H9 (cell line): Measurements from ENCODE around the gene NCKAP5. TPM values are rescaled to one million over a fixed set of nuclear protein-coding genes. Genes with fewer than 3 reads are reported as not detected.

Experiments used
- DNase-seq: peaks from one replicate; pipeline ENCODE4 v3.0.0-alpha.2; 2017
- H2AFZ ChIP-seq: one replicate; pipeline ENCODE4 v1.6.1; 2013; ENCODE audit warnings: mild to moderate bottlenecking, low read length, control low read depth, moderate library complexity
- H2AK5ac ChIP-seq: 2 replicates; pipeline ENCODE4 v1.6.1; 2013; ENCODE audit warnings: low read length, control low read depth, mixed read lengths; ENCODE audit not compliant: insufficient read length
- H2BK120ac ChIP-seq: one replicate; pipeline ENCODE4 v1.6.1; 2013; ENCODE audit warnings: low read depth, mild to moderate bottlenecking, low read length, control low read depth, inconsistent platforms; ENCODE audit not compliant: poor library complexity, severe bottlenecking
- H2BK12ac ChIP-seq: 2 replicates; pipeline ENCODE4 v1.6.1; 2013; ENCODE audit warnings: low read length, control low read depth, mixed read lengths, low read depth; ENCODE audit not compliant: insufficient read length
- H2BK15ac ChIP-seq: 2 replicates; pipeline ENCODE4 v1.6.1; 2013; ENCODE audit warnings: low read depth, low read length, control low read depth
- H2BK20ac ChIP-seq: one replicate; pipeline ENCODE4 v1.6.1; 2013; ENCODE audit warnings: low read depth, mild to moderate bottlenecking, low read length, control low read depth, inconsistent platforms; ENCODE audit not compliant: poor library complexity, severe bottlenecking
- H2BK5ac ChIP-seq: 2 replicates; pipeline ENCODE4 v1.6.1; 2013; ENCODE audit warnings: low read length, control low read depth, mixed read lengths; ENCODE audit not compliant: insufficient read length
- H3K14ac ChIP-seq: 2 replicates; pipeline ENCODE4 v1.6.1; 2013; ENCODE audit warnings: low read length, control low read depth; ENCODE audit not compliant: insufficient read depth
- H3K18ac ChIP-seq: 2 replicates; pipeline ENCODE4 v1.6.1; 2013; ENCODE audit warnings: low read depth, mild to moderate bottlenecking, mixed read lengths, low read length, control low read depth; ENCODE audit not compliant: insufficient read length
- H3K23ac ChIP-seq: 2 replicates; pipeline ENCODE4 v1.6.1; 2013; ENCODE audit warnings: low read length, control low read depth, mixed read lengths, low read depth; ENCODE audit not compliant: insufficient read length
- H3K23me2 ChIP-seq: 2 replicates; pipeline ENCODE4 v1.6.1; 2013; ENCODE audit warnings: low read depth, mild to moderate bottlenecking, mixed read lengths, low read length, control low read depth; ENCODE audit not compliant: insufficient read length, poor library complexity, severe bottlenecking
- H3K27ac ChIP-seq: 2 replicates; pipeline ENCODE4 v1.5.1; 2013; ENCODE audit warnings: low read length, control low read depth, mixed read lengths, low read depth; ENCODE audit not compliant: insufficient read length
- H3K27me3 ChIP-seq: 2 replicates; pipeline ENCODE4 v1.6.1; 2013; ENCODE audit warnings: low read length, control low read depth, inconsistent platforms; ENCODE audit not compliant: insufficient read depth
- H3K4ac ChIP-seq: 2 replicates; pipeline ENCODE4 v1.6.1; 2013; ENCODE audit warnings: low read depth, mild to moderate bottlenecking, control low read depth, inconsistent platforms, low read length, moderate library complexity
- H3K4me1 ChIP-seq: 2 replicates; pipeline ENCODE4 v1.6.1; 2013; ENCODE audit warnings: low read length, control low read depth, inconsistent platforms; ENCODE audit not compliant: insufficient read depth
- H3K4me2 ChIP-seq: 2 replicates; pipeline ENCODE4 v1.6.1; 2013; ENCODE audit warnings: low read length, control low read depth, mixed read lengths; ENCODE audit not compliant: insufficient read length, insufficient read depth
- H3K56ac ChIP-seq: 2 replicates; pipeline ENCODE4 v1.6.1; 2013; ENCODE audit warnings: low read depth, mild to moderate bottlenecking, mixed read lengths, low read length, control low read depth; ENCODE audit not compliant: insufficient read length
- H3K79me1 ChIP-seq: 2 replicates; pipeline ENCODE4 v1.6.1; 2013; ENCODE audit warnings: low read depth, mild to moderate bottlenecking, moderate library complexity, low read length, control low read depth, inconsistent platforms; ENCODE audit not compliant: insufficient read depth, poor library complexity, severe bottlenecking
- H3K79me2 ChIP-seq: 2 replicates; pipeline ENCODE4 v1.6.1; 2013; ENCODE audit warnings: low read length, control low read depth, inconsistent platforms; ENCODE audit not compliant: insufficient read depth
- H3K9ac ChIP-seq: 2 replicates; pipeline ENCODE4 v1.6.1; 2013; ENCODE audit warnings: low read length, control low read depth, mixed read lengths; ENCODE audit not compliant: insufficient read length; ENCODE audit errors: extremely low read depth
- H3K9me3 ChIP-seq: one replicate; pipeline ENCODE4 v1.6.1; 2013; ENCODE audit warnings: low read depth, low read length, inconsistent platforms; ENCODE audit not compliant: control insufficient read depth
- H3T11ph ChIP-seq: one replicate; pipeline ENCODE4 v1.6.1; 2013; ENCODE audit warnings: mild to moderate bottlenecking, low read length, control low read depth, inconsistent platforms
- H4K20me1 ChIP-seq: one replicate; pipeline ENCODE4 v1.6.1; 2013; ENCODE audit not compliant: control insufficient read depth, insufficient read length, insufficient read depth
- H4K5ac ChIP-seq: 2 replicates; pipeline ENCODE4 v1.6.1; 2013; ENCODE audit warnings: low read depth, mild to moderate bottlenecking, mixed read lengths, low read length, control low read depth; ENCODE audit not compliant: insufficient read length
- H4K8ac ChIP-seq: replicated peaks from 2 replicates; pipeline ENCODE4 v1.6.1; 2013; ENCODE audit warnings: low read length, control low read depth, mixed read lengths, low read depth; ENCODE audit not compliant: insufficient read length
- H4K91ac ChIP-seq: 2 replicates; pipeline ENCODE4 v1.6.1; 2013; ENCODE audit warnings: low read depth, mild to moderate bottlenecking, moderate library complexity, mixed read lengths, low read length, control low read depth; ENCODE audit not compliant: insufficient read length
- H3K27ac Mint-ChIP-seq, 3 experiments: 2 replicates in 2 of 3; 3 replicates in 1 of 3; pipeline ENCODE4 v1.8.0; 2020 to 2021; ENCODE audit warnings: mixed read lengths in 3 of 3, mild to moderate bottlenecking in 1 of 3, moderate library complexity in 1 of 3
- H3K27me3 Mint-ChIP-seq: 2 replicates; pipeline ENCODE4 v1.8.0; 2021; ENCODE audit warnings: low read depth, mild to moderate bottlenecking, moderate library complexity, mixed read lengths
- H3K36me3 Mint-ChIP-seq, 3 experiments: 2 replicates in 2 of 3; 3 replicates in 1 of 3; pipeline ENCODE4 v1.8.0; 2020 to 2021; ENCODE audit warnings: low read depth in 3 of 3, mixed read lengths in 3 of 3; ENCODE audit not compliant: insufficient read depth in 1 of 3
- H3K4me1 Mint-ChIP-seq, 2 experiments: 2 replicates each; pipeline ENCODE4 v1.8.0; 2020; ENCODE audit warnings: mixed read lengths in 2 of 2
- H3K4me3 Mint-ChIP-seq, 2 experiments: 2 replicates in 1 of 2; 3 replicates in 1 of 2; pipeline ENCODE4 v1.8.0; 2020 to 2021; ENCODE audit warnings: mild to moderate bottlenecking in 2 of 2, mixed read lengths in 2 of 2, moderate library complexity in 1 of 2
- H3K9me3 Mint-ChIP-seq, 2 experiments: 2 replicates in 1 of 2; 3 replicates in 1 of 2; pipeline ENCODE4 v1.8.0; 2020; ENCODE audit warnings: mild to moderate bottlenecking in 2 of 2, mixed read lengths in 2 of 2, moderate library complexity in 1 of 2
- CTCF ChIP-seq: fragments of 200-600 bp; sonication (generic); conservative IDR thresholded peaks from 3 replicates; pipeline ENCODE4 v1.8.0; 2021; ENCODE audit warnings: antibody characterized with exemption, mild to moderate bottlenecking
- WGBS: extraction: QIAGEN DNeasy Blood & Tissue Kit; methylation state at CpG from one replicate; pipeline ENCODE4 v1.1.7; 2013; ENCODE audit warnings: missing lambda C conversion rate, low lambda C conversion rate, mixed read lengths; ENCODE audit not compliant: insufficient read length; ENCODE audit errors: extremely low coverage; 5-methylcytosine and 5-hydroxymethylcytosine counted together
- total RNA-seq: library from RNA; stranded (reverse); gene quantifications from 2 replicates; pipeline ENCODE4 v1.2.1, GENCODE V29; 2021

Gene NCKAP5
- total RNA-seq, 1 experiment from 2014 or later = 0.26 TPM

- H3K23me2 ChIP-seq = peaks cover 30% of the 10 kb centered on the region
- no peaks in the 10 kb centered on the region for H3K9me3 ChIP-seq
- no peaks in the 10 kb centered on the region for H3K4me1 ChIP-seq
- no peak overlapping the region for H2AK5ac ChIP-seq
- H3K4ac ChIP-seq = no peak overlapping the region
- no peaks in the 10 kb centered on the region for H3K79me2 ChIP-seq
- no peak overlapping the region for H4K8ac ChIP-seq
- H3K27me3 ChIP-seq = peaks cover 23% of the 10 kb centered on the region; the same call in 1 of the 2 replicates
- H4K5ac ChIP-seq = no peak overlapping the region
- H3K79me1 ChIP-seq = no peaks in the 10 kb centered on the region
- H3K27me3 Mint-ChIP-seq = peaks cover 69% of the 10 kb centered on the region
- no peaks in the 10 kb centered on the region for H4K20me1 ChIP-seq
- TF ChIP-seq CTCF = peak; percentile 66
- H3K4me1 Mint-ChIP-seq = peaks cover 15 to 16% of the 10 kb centered on the region in 2 experiments
- DNase-seq = peak; percentile 66
- H3K56ac ChIP-seq = no peak overlapping the region
- no peak overlapping the region for H3K18ac ChIP-seq
- peak overlapping the region; percentile 77 to 81 for H3K4me3 Mint-ChIP-seq
- H3K9me3 Mint-ChIP-seq = peaks cover 0 to 2% of the 10 kb centered on the region in 2 experiments; a peak in 2 of 5 replicates
- no peak overlapping the region for H3K9ac ChIP-seq
- no peak overlapping the region for H3K14ac ChIP-seq
- no CpG with 5 or more reads among the region's 25 CpGs for WGBS
- H3K27ac Mint-ChIP-seq = no peak overlapping the region
- no peak overlapping the region for H2BK12ac ChIP-seq
- H2BK15ac ChIP-seq = no peak overlapping the region
- no peak overlapping the region for H3K23ac ChIP-seq
- H2BK5ac ChIP-seq = no peak overlapping the region
- no peak overlapping the region for H2AFZ ChIP-seq
- no peak overlapping the region for H3K27ac ChIP-seq
- H4K91ac ChIP-seq = no peak overlapping the region
- peak overlapping the region; percentile 87 for H3K4me2 ChIP-seq
- H3T11ph ChIP-seq = no peak overlapping the region
- H3K36me3 Mint-ChIP-seq = no peaks in the 10 kb centered on the region; a peak in 1 of 7 replicates
- no peak overlapping the region for H2BK120ac ChIP-seq
- no peak overlapping the region for H2BK20ac ChIP-seq
Observed at GRCh38 chr2:132668189-132668823, 900.0 kb downstream of the NCKAP5 start.
